Hepatocyte (in vitro differentiated cells): ENCODE data around the gene EMX1.

ENCODE experiments used
- CTCF ChIP-seq: fragments of 200-600 bp; sonication (generic); IDR thresholded peaks from 2 replicates; pipeline ENCODE4 v1.5.1; 2016; ENCODE audit warnings: antibody characterized with exemption, mild to moderate bottlenecking; ENCODE audit not compliant: poor library complexity
- EZH2phosphoT487 ChIP-seq: fragments of 200-600 bp; sonication (generic); IDR thresholded peaks from one replicate; pipeline ENCODE4 v1.6.1; 2018; ENCODE audit warnings: antibody characterized with exemption, mild to moderate bottlenecking, low read depth, moderate library complexity; ENCODE audit not compliant: unreplicated experiment, severe bottlenecking

DNA sequence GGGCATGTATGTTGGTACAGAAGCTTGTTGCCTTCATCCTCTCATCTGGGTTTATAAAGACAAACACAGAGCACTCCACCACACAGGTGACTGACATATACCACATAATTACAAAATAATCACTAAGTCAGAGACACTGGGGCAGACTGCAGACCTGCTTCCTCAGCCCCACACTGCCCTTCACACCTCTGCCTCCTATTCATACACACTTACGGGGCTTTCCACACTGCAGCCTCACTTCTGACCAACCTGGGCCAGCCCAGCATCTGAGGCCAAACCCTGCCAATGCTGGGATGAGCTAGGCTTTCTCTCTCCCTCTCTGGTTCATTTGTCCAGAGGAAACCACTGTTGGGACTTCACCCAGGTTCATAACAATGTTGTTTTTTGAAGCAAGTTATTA is 4.5 kb downstream of the EMX1 start:
- no peak for TF ChIP-seq EZH2phosphoT487
- no peak for TF ChIP-seq CTCF
